ENCODE data around the gene ZDHHC4.
"Not testable (repeated sequence)": the region's sequence is repeated elsewhere in the genome, so short reads cannot be mapped to it uniquely, and the experiment has no call there.

ZDHHC4 gene

DNA sequence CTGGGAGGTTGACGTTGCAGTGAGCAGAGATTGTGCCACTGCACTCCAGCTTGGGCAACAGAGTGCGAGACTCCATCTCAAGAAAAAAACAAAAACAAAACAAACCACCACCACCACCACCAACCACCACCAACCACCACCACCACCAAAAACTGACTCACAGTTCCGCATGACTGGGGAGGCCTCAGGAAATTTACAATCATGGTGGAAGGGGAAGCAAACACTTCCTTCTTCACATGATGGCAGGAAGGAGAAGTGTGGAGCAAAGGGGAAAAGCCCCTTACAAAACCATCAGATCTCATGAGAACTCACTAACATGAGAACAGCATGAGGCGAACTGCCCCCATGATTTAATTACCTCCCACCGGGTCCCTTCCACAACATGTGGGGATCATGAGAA lies 57.7 kb downstream of the ZDHHC4 start:
- H3K27ac ChIP-seq (ENCODE audit: extremely low read depth, low read depth, low read length); POLR2A ChIA-PET; H3K4me3 ChIP-seq (ENCODE audit: low read depth, low read length); CTCF ChIA-PET; H3K4me1 ChIP-seq (ENCODE audit: control insufficient read depth, insufficient read depth, low read length); H3K9me3 ChIP-seq (ENCODE audit: control insufficient read depth, insufficient read depth, low read depth, low read length): not testable (repeated sequence)
- peaks cover 0 to 11% of the 10 kb centered on the region in 2 experiments; a peak in 1 of 3 replicates for H3K36me3 ChIP-seq (ENCODE audit: control insufficient read depth in 2 of 2, insufficient read depth in 1 of 2, low read length in 2 of 2)

DNA sequence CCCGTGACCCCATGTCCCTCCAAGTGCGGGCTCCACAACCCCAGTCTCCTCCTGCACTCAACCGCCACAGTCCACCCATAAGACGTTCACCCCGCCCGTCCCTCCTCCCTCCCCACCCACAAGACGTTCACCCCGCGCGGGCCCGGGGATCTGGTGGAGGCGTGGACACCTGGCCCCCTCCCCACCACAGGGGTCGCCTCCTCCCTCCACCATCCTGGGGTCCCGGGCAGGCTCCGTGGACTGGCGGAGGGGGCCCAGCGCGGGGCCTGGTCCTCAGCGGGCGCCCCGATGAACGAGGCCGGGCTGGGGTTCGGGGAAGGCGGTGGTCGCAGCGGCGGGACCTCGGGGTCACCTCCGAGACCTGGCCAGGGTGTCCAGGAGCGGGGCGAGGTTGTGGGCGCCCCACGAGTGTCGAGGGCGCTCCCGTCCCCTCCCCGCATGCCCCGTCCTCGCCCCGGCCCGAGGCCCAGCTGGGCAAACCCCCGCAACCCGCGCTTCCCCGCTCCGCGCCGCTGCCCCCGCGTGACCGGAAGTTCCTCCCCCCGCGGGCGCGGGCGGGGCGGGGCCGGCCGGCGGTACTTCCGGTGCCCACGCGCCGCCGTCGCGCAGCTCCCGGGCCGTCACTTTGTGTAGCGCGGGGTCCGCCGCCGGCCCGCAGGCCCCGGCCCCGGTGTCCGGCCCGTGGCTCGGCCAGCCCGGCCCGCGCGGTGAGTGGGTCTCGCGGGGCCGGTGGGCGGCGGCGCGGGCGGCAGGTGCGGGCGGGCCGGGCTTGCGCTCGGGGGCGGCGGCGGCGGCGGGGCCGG lies 59.7 kb downstream of the ZDHHC4 start, which contains the start of gene ZNF316:
Gene ZNF316 (plus strand): TSS at position 578 of the 803 bp plus-strand sequence. CDS start 5,092 bp downstream, outside the sequence.
- Histone ChIP-seq H3K36me3 (ENCODE audit: control insufficient read depth in 2 of 2, insufficient read depth in 1 of 2, low read length in 2 of 2) (peaks cover 0 to 30% of the 10 kb centered on the region in 2 experiments; a peak in 1 of 3 replicates), H3K4me3 (ENCODE audit: low read depth, low read length) (peak within 1 kb of the TSS; percentile 78), H3K9me3 (ENCODE audit: control insufficient read depth, insufficient read depth, low read depth, low read length) (no peaks in the 10 kb centered on the region), H3K4me1 (ENCODE audit: control insufficient read depth, insufficient read depth, low read length) (no peaks in the 10 kb centered on the region), H3K27ac (ENCODE audit: extremely low read depth, low read depth, low read length) (peak within 1 kb of the TSS; percentile 74; the same call in 1 of the 2 replicates)
- ChIA-PET CTCF (interaction anchor here (0.6 kb wide), 1 partner anchor 14 kb away, joined by 3 read pairs; no protein-coding TSS in a partner anchor), POLR2A (interaction anchor here (0.6 to 1.0 kb wide), 2 partner anchors 19 to 47 kb away, joined by 3 read pairs; partner anchors contain the start of gene INTS15)
- TF ChIP-seq ZFHX2 (tag by site-specific recombination; conservative IDR thresholded peaks at IDR 0.05) = peak; percentile 22; the same call in 1 of the 2 replicates
- TF ChIP-seq, protein P1, sequence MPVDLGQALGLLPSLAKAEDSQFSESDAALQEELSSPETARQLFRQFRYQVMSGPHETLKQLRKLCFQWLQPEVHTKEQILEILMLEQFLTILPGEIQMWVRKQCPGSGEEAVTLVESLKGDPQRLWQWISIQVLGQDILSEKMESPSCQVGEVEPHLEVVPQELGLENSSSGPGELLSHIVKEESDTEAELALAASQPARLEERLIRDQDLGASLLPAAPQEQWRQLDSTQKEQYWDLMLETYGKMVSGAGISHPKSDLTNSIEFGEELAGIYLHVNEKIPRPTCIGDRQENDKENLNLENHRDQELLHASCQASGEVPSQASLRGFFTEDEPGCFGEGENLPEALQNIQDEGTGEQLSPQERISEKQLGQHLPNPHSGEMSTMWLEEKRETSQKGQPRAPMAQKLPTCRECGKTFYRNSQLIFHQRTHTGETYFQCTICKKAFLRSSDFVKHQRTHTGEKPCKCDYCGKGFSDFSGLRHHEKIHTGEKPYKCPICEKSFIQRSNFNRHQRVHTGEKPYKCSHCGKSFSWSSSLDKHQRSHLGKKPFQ (tag by site-specific recombination; IDR thresholded peaks at IDR 0.05) = no peak
- TF ChIP-seq, protein P2, sequence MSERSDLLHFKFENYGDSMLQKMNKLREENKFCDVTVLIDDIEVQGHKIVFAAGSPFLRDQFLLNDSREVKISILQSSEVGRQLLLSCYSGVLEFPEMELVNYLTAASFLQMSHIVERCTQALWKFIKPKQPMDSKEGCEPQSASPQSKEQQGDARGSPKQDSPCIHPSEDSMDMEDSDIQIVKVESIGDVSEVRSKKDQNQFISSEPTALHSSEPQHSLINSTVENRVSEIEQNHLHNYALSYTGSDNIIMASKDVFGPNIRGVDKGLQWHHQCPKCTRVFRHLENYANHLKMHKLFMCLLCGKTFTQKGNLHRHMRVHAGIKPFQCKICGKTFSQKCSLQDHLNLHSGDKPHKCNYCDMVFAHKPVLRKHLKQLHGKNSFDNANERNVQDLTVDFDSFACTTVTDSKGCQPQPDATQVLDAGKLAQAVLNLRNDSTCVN (tag by site-specific recombination; optimal IDR thresholded peaks at IDR 0.05) = peak; percentile 67
- TF ChIP-seq, protein P3, sequence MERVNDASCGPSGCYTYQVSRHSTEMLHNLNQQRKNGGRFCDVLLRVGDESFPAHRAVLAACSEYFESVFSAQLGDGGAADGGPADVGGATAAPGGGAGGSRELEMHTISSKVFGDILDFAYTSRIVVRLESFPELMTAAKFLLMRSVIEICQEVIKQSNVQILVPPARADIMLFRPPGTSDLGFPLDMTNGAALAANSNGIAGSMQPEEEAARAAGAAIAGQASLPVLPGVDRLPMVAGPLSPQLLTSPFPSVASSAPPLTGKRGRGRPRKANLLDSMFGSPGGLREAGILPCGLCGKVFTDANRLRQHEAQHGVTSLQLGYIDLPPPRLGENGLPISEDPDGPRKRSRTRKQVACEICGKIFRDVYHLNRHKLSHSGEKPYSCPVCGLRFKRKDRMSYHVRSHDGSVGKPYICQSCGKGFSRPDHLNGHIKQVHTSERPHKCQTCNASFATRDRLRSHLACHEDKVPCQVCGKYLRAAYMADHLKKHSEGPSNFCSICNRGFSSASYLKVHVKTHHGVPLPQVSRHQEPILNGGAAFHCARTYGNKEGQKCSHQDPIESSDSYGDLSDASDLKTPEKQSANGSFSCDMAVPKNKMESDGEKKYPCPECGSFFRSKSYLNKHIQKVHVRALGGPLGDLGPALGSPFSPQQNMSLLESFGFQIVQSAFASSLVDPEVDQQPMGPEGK (tag by site-specific recombination; IDR thresholded peaks at IDR 0.05) = peak; percentile 45; the same call in 1 of the 2 replicates
- 0 out of 2 replicates have a peak, but pooled peaks have one; percentile 19 for TF ChIP-seq SP3 (tag by site-specific recombination; IDR thresholded peaks at IDR 0.05)
- peak; percentile 30; the same call in 1 of the 2 replicates for TF ChIP-seq ZNF335 (tag by site-specific recombination; conservative IDR thresholded peaks at IDR 0.05)
- TF ChIP-seq SP2 (tag by site-specific recombination; IDR thresholded peaks at IDR 0.05) = peak; percentile 10; the same call in 1 of the 2 replicates
- TF ChIP-seq, protein P4, sequence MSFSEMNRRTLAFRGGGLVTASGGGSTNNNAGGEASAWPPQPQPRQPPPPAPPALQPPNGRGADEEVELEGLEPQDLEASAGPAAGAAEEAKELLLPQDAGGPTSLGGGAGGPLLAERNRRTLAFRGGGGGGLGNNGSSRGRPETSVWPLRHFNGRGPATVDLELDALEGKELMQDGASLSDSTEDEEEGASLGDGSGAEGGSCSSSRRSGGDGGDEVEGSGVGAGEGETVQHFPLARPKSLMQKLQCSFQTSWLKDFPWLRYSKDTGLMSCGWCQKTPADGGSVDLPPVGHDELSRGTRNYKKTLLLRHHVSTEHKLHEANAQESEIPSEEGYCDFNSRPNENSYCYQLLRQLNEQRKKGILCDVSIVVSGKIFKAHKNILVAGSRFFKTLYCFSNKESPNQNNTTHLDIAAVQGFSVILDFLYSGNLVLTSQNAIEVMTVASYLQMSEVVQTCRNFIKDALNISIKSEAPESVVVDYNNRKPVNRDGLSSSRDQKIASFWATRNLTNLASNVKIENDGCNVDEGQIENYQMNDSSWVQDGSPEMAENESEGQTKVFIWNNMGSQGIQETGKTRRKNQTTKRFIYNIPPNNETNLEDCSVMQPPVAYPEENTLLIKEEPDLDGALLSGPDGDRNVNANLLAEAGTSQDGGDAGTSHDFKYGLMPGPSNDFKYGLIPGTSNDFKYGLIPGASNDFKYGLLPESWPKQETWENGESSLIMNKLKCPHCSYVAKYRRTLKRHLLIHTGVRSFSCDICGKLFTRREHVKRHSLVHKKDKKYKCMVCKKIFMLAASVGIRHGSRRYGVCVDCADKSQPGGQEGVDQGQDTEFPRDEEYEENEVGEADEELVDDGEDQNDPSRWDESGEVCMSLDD (tag by site-specific recombination; IDR thresholded peaks at IDR 0.05) = peak; percentile 44; the same call in 1 of the 2 replicates
- TF ChIP-seq FEZF1 (tag by site-specific recombination; IDR thresholded peaks at IDR 0.05) = no peak

DNA sequence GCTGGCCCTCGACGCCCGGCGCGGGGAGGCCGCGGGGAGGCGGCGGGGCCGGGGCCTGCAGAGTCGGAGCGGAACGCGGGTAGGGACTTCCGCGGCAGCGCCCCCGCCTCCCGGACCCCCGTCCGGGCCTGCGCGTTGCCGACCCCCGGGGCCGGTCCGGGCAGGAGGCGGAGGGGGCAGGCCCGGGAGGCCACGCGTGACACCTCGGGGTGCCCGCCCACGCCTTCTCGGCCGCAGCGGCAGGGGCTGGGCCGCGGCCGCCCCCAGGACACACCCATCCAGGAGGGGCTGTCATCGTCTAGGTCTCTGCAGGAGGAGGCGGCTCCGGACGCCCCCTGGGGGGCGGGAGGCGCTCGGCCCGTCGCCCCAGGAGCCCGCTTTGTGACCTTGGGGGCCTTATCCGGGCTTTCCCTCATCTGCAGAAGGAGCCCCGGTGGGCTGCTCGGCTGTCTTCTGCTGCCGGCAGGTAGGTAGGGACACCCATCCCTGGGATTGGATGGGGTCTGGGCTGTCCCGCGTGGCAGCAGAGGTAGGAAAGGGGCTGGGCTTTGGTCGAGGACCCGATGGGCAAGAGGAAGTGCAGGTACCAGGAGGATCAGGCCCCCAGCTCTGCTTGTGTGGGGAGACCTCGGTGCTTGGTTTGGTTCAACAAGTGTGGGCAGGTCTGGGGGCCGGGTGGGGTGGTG lies 60.4 kb downstream of the ZDHHC4 start:
- POLR2A ChIA-PET = interaction anchor here (0.6 to 1.0 kb wide), 2 partner anchors 26 to 48 kb away, joined by 3 read pairs; partner anchors contain the start of gene INTS15
- Histone ChIP-seq H3K4me1 (ENCODE audit: control insufficient read depth, insufficient read depth, low read length) (no peaks in the 10 kb centered on the region), H3K4me3 (ENCODE audit: low read depth, low read length) (peak overlapping the region; percentile 78), H3K9me3 (ENCODE audit: control insufficient read depth, insufficient read depth, low read depth, low read length) (no peaks in the 10 kb centered on the region), H3K27ac (ENCODE audit: extremely low read depth, low read depth, low read length) (peak overlapping the region; percentile 66; the same call in 1 of the 2 replicates), H3K36me3 (ENCODE audit: control insufficient read depth in 2 of 2, insufficient read depth in 1 of 2, low read length in 2 of 2) (peaks cover 0 to 37% of the 10 kb centered on the region in 2 experiments; a peak in 2 of 3 replicates)
- CTCF ChIA-PET = no interaction called here
- TF ChIP-seq, protein P5, sequence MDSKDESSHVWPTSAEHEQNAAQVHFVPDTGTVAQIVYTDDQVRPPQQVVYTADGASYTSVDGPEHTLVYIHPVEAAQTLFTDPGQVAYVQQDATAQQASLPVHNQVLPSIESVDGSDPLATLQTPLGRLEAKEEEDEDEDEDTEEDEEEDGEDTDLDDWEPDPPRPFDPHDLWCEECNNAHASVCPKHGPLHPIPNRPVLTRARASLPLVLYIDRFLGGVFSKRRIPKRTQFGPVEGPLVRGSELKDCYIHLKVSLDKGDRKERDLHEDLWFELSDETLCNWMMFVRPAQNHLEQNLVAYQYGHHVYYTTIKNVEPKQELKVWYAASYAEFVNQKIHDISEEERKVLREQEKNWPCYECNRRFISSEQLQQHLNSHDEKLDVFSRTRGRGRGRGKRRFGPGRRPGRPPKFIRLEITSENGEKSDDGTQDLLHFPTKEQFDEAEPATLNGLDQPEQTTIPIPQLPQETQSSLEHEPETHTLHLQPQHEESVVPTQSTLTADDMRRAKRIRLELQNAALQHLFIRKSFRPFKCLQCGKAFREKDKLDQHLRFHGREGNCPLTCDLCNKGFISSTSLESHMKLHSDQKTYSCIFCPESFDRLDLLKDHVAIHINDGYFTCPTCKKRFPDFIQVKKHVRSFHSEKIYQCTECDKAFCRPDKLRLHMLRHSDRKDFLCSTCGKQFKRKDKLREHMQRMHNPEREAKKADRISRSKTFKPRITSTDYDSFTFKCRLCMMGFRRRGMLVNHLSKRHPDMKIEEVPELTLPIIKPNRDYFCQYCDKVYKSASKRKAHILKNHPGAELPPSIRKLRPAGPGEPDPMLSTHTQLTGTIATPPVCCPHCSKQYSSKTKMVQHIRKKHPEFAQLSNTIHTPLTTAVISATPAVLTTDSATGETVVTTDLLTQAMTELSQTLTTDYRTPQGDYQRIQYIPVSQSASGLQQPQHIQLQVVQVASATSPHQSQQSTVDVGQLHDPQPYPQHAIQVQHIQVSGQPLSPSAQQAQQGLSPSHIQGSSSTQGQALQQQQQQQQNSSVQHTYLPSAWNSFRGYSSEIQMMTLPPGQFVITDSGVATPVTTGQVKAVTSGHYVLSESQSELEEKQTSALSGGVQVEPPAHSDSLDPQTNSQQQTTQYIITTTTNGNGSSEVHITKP (tag by site-specific recombination; IDR thresholded peaks at IDR 0.05) = peak; percentile 35; the same call in 1 of the 2 replicates
- no peak for TF ChIP-seq SCRT1 (tag by site-specific recombination; IDR thresholded peaks at IDR 0.05; ENCODE audit: borderline replicate concordance)
- TF ChIP-seq ZNF501 (tag by site-specific recombination; IDR thresholded peaks at IDR 0.05) = no peak
- TF ChIP-seq EGR2 (tag by site-specific recombination; IDR thresholded peaks at IDR 0.05; ENCODE audit: low read depth) = peak; percentile 28; the same call in 1 of the 2 replicates

Measured in HEK293 (cell line).